SU-DHL-6 (cell line): Measurements from ENCODE around the gene DACH1.

Experiments
- H2AFZ ChIP-seq: fragments of 200-600 bp; sonication (generic); 2 replicates; pipeline ENCODE4 v1.6.1; 2014; ENCODE audit warnings: low read depth, mild to moderate bottlenecking, moderate library complexity, mixed read lengths, antibody characterized with exemption, low read length; ENCODE audit not compliant: severe bottlenecking
- H3F3A ChIP-seq: fragments of 200-600 bp; shearing (Covaris generic); 2 replicates; pipeline ENCODE4 v1.6.0; 2016; ENCODE audit warnings: antibody characterized with exemption, mild to moderate bottlenecking; ENCODE audit not compliant: insufficient read depth
- H3K27ac ChIP-seq: fragments of 200-600 bp; sonication (generic); 2 replicates; pipeline ENCODE4 v1.5.1; 2016; ENCODE audit warnings: low read depth, mild to moderate bottlenecking, low read length, moderate library complexity, mixed read lengths
- H3K27me3 ChIP-seq: fragments of 200-600 bp; sonication (generic), shearing (Covaris generic); 2 replicates; pipeline ENCODE4 v1.6.0; 2014; ENCODE audit warnings: mild to moderate bottlenecking, low read length
- H3K36me3 ChIP-seq: fragments of 200-600 bp; sonication (generic); 2 replicates; pipeline ENCODE4 v1.6.1; 2014; ENCODE audit warnings: mild to moderate bottlenecking, low read length, mixed read lengths
- H3K4me2 ChIP-seq: fragments of 300-600, 200-600 bp; shearing (Covaris generic), sonication (generic); 2 replicates; pipeline ENCODE4 v1.6.0; 2014; ENCODE audit warnings: low read length, low read depth, mild to moderate bottlenecking; ENCODE audit not compliant: poor library complexity, severe bottlenecking
- H3K4me3 ChIP-seq: fragments of 200-600 bp; sonication (generic); 2 replicates; pipeline ENCODE4 v1.5.1; 2014; ENCODE audit warnings: antibody characterized with exemption, low read length, mild to moderate bottlenecking, mixed read lengths; ENCODE audit not compliant: insufficient read depth, poor library complexity, severe bottlenecking
- H3K79me2 ChIP-seq: fragments of 200-600 bp; sonication (generic); 2 replicates; pipeline ENCODE4 v1.6.1; 2014; ENCODE audit warnings: mild to moderate bottlenecking, low read length, moderate library complexity; ENCODE audit not compliant: insufficient read depth
- H3K9ac ChIP-seq: fragments of 200-600 bp; sonication (generic); 2 replicates; pipeline ENCODE4 v1.7.0; 2014; ENCODE audit warnings: mild to moderate bottlenecking, low read length
- H3K9me2 ChIP-seq: fragments of 200-600 bp; sonication (generic); replicated peaks from 2 replicates; pipeline ENCODE4 v1.6.1; 2014; ENCODE audit warnings: low read length; ENCODE audit not compliant: insufficient read depth
- H3K9me3 ChIP-seq: fragments of 200-600 bp; sonication (generic); 2 replicates; pipeline ENCODE4 v1.6.1; 2014; ENCODE audit warnings: low read length, mixed read lengths; ENCODE audit not compliant: insufficient read depth
- H4K20me1 ChIP-seq: fragments of 200-600 bp; sonication (generic); 2 replicates; pipeline ENCODE4 v1.6.1; 2014; ENCODE audit warnings: low read depth, mild to moderate bottlenecking, antibody characterized with exemption, low read length, moderate library complexity, mixed read lengths
- CTCF ChIP-seq: fragments of 200-600 bp; sonication (generic); IDR thresholded peaks from one replicate; pipeline ENCODE4 v1.5.1; 2017; ENCODE audit warnings: antibody characterized with exemption, mild to moderate bottlenecking, low read length, moderate library complexity; ENCODE audit not compliant: insufficient read depth, poor library complexity, severe bottlenecking
- EZH2phosphoT487 ChIP-seq: fragments of 200-600 bp; sonication (generic), shearing (Covaris generic); conservative IDR thresholded peaks from 2 replicates; pipeline ENCODE4 v1.6.1; 2018; ENCODE audit warnings: mild to moderate bottlenecking, antibody characterized with exemption, low read length, moderate library complexity, mixed read lengths

Gene DACH1

GRCh38 chr13:71626421-71627117 is 240.4 kb downstream of the DACH1 start:
- H3K27ac ChIP-seq = no peak overlapping the region
- H3K36me3 ChIP-seq = no peaks in the 10 kb centered on the region
- H3K4me3 ChIP-seq = no peak overlapping the region
- no peaks in the 10 kb centered on the region for H3F3A ChIP-seq
- H3K9me3 ChIP-seq = no peaks in the 10 kb centered on the region
- no peaks in the 10 kb centered on the region for H3K9me2 ChIP-seq
- no peaks in the 10 kb centered on the region for H4K20me1 ChIP-seq
- H3K79me2 ChIP-seq = no peaks in the 10 kb centered on the region
- TF ChIP-seq CTCF (no peak), EZH2phosphoT487 (no peak)
- no peaks in the 10 kb centered on the region for H3K27me3 ChIP-seq
- no peak overlapping the region for H2AFZ ChIP-seq
- no peak overlapping the region for H3K9ac ChIP-seq
- no peak overlapping the region for H3K4me2 ChIP-seq

DNA sequence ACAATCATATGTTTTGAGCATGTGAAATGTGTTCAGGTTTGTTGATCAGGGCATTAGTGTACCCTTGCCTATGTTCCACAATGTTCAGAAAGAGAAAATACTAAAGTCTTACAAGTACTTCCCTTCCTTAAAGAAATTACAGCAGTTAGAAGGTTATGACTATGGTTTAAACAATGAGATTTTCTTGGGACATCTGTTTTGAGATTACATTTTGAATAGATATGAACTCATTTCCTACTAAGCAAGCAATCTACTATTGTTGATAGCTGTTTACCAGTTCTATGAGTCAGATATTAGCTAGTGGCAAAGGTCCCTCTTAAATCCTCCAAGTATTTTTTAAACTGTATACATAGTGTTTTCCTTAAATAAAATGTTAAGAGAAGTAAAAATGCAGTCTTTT is 241.3 kb downstream of the DACH1 start:
- no peak overlapping the region for H3K4me3 ChIP-seq
- no peaks in the 10 kb centered on the region for H3F3A ChIP-seq
- no peaks in the 10 kb centered on the region for H3K27me3 ChIP-seq
- no peaks in the 10 kb centered on the region for H4K20me1 ChIP-seq
- H3K27ac ChIP-seq = no peak overlapping the region
- no peaks in the 10 kb centered on the region for H3K9me2 ChIP-seq
- H3K79me2 ChIP-seq = no peaks in the 10 kb centered on the region
- H3K9me3 ChIP-seq = no peaks in the 10 kb centered on the region
- H3K9ac ChIP-seq = no peak overlapping the region
- H2AFZ ChIP-seq = no peak overlapping the region
- H3K36me3 ChIP-seq = no peaks in the 10 kb centered on the region
- no peak overlapping the region for H3K4me2 ChIP-seq
- TF ChIP-seq EZH2phosphoT487 (no peak), CTCF (no peak)

DNA sequence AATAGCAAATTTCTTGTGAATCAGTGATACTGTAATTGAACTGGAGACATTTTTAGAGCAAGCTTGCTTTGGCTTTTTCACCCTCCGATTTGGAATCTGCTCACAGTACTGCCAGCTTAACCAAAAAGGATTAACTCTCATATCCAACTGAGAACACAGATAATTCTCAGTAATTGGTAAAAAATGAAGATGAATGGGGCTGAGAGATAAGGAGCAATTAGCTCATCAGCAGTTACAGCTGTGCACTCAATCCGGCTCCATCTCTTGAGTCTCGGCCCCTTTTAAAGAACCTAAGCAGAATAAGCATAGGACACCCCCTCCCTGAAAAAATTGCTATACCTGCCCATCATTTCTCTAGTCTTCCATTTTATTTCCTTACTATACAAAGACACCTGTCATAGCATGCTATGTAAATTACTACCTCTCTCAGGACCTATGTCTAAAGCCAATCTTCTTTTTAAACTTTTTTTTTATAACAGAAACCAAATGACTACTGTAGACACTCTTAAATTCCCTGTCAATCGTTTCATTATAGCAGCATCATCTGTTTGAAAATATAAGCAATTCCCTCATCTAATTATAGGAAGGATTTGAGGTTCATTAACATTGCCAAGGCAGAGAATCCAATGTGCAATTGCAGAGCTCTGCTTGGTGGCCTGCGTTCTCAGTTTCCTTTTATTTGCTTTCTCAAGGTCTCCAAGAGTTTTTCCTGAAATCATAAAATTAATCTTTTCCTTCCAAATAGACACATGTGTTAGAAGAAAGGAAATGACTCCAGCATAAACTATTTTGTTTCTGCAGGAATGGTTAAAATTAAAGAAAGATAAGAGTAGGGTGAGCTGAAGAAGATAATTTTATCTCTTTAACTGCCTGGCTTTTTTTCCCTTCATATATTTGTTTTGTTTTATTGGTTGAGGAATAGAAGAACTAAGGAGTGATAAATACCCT is 242.1 kb downstream of the DACH1 start:
- Histone ChIP-seq H3K27me3 (no peaks in the 10 kb centered on the region), H3K27ac (no peak overlapping the region), H3K4me2 (no peak overlapping the region), H4K20me1 (no peaks in the 10 kb centered on the region), H3K9me2 (no peaks in the 10 kb centered on the region), H2AFZ (no peak overlapping the region), H3K79me2 (no peaks in the 10 kb centered on the region), H3K9me3 (no peaks in the 10 kb centered on the region), H3F3A (no peaks in the 10 kb centered on the region), H3K9ac (no peak overlapping the region), H3K36me3 (no peaks in the 10 kb centered on the region), H3K4me3 (no peak overlapping the region)
- TF ChIP-seq CTCF (no peak), EZH2phosphoT487 (no peak)
